ENCODE measurements around the gene ASTN2.

- TF ChIP-seq CTCF (IDR thresholded peaks at IDR 0.05), result no peak
- TF ChIP-seq POLR2A (IDR thresholded peaks at IDR 0.05), result no peak
- no peak for TF ChIP-seq POLR2AphosphoS5 (IDR thresholded peaks at IDR 0.05)
These were observed 953.2 kb downstream of the ASTN2 start for GRCh38 chr9:116461632-116462031.

Measured in prostate gland (tissue), 2 donors.